Fibroblast of skin of right quadriceps (primary cell): ENCODE measurements around the gene RNF223.
"Not testable (repeated sequence)": the region's sequence is repeated elsewhere in the genome, so short reads cannot be mapped to it uniquely, and the experiment has no call there.

ENCODE experiments used
- DNase-seq: peaks from one replicate; pipeline ENCODE4 v3.0.0-alpha.2; 2013

The RNF223 gene

GRCh38 chr1:1106510-1107221, 32.6 kb upstream of the RNF223 start:
- DNase-seq = no peak

- not testable (repeated sequence) for DNase-seq
Measured at GRCh38 chr1:1104152-1104551, 30.0 kb upstream of the RNF223 start.

DNA sequence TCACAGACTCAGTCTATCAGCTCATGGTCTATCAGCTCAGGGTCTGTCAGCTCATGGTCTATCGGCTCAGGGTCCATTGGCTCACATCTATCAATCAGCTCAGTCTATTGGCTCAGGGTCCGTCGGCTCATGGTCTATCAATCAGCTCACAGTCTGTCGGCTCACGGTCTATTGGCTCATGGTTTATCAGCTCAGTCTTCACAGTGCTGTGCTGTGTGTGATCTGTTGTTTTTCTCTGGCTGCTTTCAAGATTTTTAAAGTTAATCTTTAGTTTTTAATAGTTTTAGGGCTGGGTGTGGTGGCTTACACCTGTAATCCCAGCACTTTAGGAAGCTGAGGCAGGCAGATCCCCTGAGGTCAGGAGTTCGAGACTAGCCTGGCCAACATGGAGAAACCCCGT, 27.4 kb upstream of the RNF223 start:
- DNase-seq = no peak

DNA sequence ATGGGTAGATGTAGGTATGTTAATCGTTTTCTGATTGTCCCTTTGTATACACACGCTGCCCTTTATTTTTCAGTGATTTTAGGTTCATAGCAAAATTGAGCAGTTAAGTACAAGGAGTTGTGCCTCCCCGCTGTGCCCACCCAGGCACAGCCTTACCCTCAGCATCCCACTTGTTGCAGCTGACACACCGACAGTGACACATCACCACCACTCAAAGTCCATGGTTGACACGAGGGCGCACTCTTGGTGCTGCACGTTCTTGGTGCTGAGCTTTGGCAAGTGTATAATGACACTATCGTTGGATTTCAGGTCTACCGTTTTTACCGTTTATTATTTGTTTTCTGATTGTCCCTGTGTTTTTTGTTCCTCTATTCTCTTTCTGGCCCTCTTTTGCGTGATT, 26.2 kb upstream of the RNF223 start:
- no peak for DNase-seq

- no peak for DNase-seq
Measured at GRCh38 chr1:1099506-1100183, 25.5 kb upstream of the RNF223 start.

- DNase-seq = no peak
Measured at GRCh38 chr1:1098681-1099421, 24.7 kb upstream of the RNF223 start.

DNA sequence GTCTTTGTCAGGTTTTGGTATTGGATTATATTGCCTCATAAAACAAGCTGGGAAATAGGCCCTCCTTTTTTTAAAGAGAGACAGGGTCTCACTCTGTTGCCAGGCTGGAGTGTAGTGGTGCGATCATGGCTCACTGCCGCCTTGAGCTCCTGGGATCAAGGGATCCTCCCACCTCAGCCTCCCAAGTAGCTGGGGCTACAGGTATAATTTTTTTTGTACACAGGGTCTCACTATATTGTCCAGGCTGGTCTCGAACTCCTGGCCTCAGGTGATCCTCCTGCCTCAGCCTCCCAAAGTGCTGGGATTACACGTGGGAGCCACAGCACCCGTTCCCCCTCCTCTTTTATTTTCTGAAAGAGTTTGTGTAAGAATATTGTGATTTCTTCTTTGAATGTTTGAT, 22.0 kb upstream of the RNF223 start:
- not testable (repeated sequence) for DNase-seq

DNA sequence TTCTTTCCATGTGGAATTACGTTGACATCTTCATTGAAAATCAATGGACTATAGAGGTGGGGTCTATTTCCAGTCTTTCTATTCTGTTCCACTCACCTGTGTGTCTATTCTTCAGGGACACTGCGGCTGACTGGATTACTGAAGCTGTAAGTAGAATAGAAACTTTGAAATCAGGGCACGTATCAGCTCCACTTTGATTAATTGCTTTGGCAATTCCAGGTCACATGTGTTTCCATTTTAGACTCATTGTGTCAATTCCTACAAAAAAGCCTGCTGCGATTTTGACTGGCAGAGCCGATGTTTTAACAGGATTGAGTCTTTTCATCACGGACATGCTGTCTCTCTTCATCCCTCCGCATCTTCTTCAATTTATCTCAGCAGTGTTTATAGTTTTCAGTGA, 20.9 kb upstream of the RNF223 start:
- DNase-seq = no peak

GRCh38 chr1:1093610-1093943, 19.5 kb upstream of the RNF223 start:
- no peak for DNase-seq

- no peak for DNase-seq
Measured at GRCh38 chr1:1092894-1093609, 18.9 kb upstream of the RNF223 start.

DNA sequence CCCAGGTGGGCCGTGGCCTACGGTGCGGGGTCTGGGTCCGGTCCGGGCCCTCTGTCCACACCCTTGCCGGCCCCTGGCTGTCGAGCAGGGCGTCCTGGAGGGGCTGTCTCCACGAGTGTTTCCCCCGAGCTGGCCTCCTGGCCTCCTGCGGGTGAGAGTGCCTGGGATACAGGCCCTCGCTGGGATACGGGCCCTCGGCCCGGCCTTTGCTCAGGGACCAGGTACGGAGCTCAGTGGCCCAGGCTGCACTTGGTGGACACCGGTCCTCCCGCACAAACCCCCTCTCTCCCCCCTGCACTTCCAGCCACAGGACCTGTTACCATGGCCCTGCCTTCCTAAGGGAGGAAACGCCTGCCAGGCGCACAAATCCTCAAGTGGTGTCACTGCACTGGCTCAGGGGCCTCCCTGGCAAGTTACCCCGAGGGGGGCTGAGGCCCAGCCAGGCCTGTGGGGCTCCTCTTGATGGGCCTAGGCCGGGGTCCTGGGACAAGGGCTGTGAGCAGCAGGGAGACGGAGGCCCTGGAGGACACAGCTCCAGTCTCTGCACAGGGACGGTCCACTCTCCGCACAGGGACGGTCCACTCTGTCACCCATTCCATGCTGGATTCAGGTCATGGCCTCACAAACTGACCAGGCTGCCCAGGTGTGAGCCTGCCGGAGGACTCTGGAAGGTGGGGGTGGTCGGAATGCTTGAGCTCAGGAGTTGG, 18.2 kb upstream of the RNF223 start:
- no peak for DNase-seq

DNA sequence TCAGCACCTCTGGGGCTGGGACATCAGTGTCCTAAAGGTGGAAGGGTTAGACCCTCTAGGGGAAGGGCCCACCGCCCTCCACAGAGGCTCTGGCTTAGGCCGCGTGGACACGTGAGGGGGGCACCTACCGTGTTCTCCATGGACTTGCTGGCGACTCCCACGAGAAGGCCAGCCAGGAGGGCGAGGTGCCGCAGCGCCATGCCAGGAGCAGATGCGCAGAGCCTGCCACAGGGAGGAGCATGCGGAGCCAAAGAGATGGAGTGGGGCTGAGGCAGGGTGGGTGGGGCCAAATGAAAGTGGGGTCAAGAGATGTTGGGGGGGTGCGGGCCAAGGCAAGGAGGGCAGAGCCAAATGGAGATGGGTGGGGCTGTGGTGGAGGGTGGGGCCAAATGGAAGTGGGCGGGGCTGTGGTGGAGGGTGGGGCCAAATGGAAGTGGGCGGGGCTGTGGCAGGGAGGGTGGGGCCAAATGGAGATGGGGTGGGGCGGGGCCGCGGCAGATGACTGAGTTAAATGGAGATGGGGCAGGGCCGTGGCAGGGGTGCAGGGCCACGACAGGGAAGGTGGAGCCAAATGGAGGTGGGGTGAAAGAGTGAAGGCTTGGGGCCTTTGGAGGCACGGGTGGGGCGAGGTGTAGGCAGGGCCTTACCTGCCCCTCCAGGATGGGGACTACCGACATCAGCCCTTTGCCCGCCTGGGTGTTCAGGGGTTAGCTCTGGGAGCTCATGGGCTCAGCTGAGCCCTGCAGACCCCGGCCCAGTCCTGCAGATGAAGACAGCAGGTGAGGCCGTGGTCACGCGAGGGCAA, 17.4 kb upstream of the RNF223 start:
- DNase-seq = no peak

DNA sequence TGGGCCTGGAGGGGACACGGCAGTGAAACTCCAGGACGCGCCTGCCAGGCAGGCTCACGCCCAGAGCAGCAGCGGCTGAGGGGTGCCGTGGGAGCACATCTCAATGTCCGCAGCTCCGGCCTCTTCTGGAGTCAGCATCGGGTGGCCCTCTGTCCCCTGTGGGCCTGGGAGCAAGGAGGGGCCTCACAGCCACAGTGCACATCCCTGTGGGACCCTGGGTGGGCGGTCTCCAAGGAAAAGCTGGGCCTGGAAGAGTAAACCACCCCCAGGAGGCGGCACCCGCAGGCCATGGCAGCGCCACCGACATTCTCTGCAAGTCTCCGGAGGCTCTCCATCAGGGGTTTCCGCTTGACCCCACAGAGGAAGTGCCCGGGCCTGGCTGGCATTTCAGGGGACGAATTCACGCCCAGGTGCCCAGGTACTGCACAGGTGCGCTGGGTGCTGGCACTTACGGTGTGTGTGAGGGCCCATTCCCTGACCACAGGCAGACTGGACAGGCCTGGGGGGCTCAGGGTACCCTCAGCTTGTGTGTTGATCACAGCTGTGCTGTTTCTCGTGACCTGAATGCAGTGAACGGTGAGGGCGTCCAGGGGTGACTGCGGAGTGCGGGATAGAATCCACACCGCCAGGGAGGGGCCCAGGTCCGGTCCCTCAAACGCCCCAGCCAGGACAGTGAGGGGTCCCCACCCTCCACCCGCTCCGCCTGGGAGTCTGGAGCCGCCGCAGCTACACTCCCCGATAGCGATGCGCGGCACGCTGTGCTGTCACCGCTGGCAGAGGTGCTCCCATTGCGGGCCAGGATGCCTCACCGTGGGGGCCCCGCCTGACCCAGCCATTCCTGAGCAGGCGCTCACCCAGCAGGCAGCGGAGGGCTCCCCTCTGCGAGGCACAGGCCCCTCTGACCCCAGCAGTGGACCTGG, 16.6 kb upstream of the RNF223 start:
- no peak for DNase-seq

DNA sequence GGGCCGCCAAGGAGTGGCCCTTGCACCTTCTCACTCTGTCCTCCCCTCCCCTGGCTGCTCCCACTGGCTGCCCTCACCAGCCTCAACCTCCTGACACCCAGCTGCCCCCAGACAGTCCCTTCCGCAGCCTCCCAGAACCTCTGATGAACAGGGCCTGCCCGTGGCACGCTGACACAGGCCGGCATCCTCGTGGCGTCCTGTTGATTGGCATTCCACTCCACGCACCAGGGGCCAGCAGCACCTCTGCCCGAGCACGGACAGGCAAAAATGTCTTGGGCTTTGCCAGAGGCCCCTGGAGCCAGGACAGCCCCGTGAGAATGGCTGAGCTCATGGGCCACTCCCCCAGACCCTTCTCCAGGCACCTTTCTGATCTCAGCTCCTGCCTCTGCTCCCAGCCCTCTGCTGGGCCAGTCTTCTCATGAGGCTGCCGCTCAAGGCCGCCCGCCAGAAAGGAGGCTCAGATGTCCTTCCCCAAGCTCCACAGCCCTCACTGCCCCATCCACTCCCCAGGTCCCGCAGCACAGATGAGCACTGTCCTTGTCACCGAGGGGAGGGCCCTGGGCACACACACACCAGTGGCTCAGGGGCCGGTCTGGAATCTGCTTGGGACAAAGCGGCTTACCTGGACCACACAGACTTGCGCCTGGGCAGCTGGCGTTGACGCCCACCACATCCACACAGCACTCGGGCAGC, 15.8 kb upstream of the RNF223 start:
- no peak for DNase-seq

DNA sequence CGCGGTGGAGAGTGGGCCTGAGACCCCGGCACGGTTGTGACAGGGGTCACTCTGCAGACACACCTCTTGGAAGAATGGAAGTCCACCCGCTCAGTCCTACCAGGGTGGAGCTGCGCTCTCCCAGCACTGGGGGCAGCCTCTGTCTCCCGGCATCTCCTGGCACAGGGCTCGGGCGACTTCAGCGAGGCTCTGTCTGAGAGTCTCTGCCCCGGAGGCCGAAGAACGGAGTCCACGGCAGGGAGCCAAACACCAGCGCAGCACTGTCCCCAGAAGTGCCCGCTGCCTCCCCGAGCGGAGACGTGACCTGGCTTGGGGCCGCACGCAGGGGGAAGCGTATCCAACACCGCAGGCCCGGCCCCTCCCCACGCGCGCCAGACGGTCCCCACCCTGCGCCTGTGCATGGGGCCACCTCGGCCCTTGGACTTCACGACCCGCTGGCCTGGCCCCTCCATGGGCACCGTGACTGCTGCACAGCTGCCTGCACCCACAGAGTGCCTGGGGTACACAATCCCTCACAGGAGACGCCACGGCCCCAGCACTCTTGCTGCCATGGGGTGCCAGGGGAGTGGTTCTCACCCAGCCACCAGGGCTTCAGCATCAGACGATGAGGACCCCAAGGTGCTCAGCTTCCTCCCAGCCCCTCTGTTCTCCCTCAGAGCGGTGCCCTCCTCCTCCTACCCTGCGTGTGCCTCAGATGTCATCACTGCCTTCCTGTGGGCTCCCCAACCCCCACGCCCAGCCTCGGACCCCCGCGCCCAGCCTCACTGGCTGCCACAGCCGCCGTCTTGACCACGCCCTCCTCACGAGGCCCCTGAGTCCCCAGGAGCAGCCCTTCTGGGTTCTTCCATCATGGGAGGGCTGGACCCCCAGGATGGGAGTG, 14.9 kb upstream of the RNF223 start:
- DNase-seq = no peak

GRCh38 chr1:1088029-1088800, 14.1 kb upstream of the RNF223 start:
- no peak for DNase-seq

DNA sequence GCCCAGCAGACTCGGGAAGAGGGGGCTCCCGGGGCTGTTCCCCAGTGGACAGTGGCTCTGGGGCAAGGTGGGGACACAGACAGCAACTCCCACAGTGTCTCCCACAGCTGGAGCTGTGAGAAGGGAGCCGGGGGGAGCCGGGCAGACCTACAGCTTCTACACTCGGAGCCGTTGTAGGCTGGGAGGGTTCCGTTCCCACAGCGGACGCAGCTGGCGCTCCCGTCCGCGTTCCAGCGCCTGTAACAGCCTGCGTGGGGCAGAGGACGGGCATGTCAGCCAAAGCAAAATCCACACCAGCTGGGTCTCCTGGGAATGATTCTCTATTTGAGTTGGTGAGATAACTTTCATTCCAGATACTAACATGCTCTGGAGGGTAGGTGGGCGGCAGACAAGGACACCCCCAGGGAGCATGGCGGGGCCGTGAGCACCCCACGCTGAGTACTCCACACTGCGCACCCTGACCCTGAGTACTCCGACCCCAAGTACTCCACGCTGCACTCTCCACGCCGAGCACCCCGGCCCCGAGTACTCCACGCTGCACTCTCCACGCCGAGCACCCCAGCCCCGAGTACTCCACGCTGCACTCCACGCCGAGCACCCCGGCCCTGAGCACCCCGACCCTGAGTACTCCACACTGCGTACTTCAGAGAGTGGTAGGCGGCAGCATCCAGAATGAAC, 13.4 kb upstream of the RNF223 start:
- DNase-seq = no peak

- no peak for DNase-seq
Measured at GRCh38 chr1:1086911-1087341, 12.8 kb upstream of the RNF223 start.
